Left ventricle myocardium superior (tissue), 1 donor: ENCODE results near the gene PRKAG2. TPM values are rescaled to one million over a fixed set of nuclear protein-coding genes. Genes with fewer than 3 reads are reported as not detected.

Experiments
- ATAC-seq: fragments of 200-7000 bp; cut with Tn5 transposase; one replicate; pipeline ENCODE4 v1.9.1; 2020; ENCODE audit warnings: mild to moderate bottlenecking, moderate library complexity
- DNase-seq: peaks from one replicate; pipeline ENCODE4 v3.0.0-alpha.2; 2020
- intact Hi-C: fragments of 100-400 bp; cut with micrococcal nuclease; formaldehyde crosslinking; loops from one replicate; pipeline ENCODE4 v1.11.0; 2022
- total RNA-seq: library from RNA; stranded (reverse); fragmentation: NEBNext Ultra II Directional; extraction: Animal tissue kit (Norgen Biotek cat#: 25700); gene quantifications from one replicate; pipeline ENCODE4 v1.2.1, GENCODE V29; 2021
- donor health status: DM: no; HTN: yes; CAD: no; lungs with severe emphysema.

PRKAG2 gene
- total RNA-seq, 1 donor from 2014 or later: 113 TPM

DNA sequence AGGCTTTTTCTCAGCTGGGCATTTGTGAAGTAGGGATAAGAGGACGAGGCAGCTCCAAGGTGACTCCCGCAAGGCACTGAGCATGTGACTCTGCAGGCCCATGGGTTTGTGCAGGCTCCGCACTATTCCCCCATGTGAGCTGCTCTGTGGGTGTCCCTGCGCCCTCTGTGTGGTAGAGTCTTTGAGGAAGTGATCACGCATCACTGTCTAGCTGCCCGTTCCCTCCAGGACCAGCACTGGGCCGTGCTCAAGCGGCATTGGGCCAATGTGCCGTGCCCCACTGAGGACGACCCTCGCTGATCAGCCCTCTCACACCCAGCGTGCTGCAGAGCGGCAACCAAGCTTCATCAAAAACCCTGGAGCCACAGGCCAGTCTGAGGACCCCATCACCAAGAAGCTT is 7.5 kb downstream of the PRKAG2 start:
- intact Hi-C loops: no loop called here
- no peak for DNase-seq
- peak; percentile 15 for ATAC-seq

DNA sequence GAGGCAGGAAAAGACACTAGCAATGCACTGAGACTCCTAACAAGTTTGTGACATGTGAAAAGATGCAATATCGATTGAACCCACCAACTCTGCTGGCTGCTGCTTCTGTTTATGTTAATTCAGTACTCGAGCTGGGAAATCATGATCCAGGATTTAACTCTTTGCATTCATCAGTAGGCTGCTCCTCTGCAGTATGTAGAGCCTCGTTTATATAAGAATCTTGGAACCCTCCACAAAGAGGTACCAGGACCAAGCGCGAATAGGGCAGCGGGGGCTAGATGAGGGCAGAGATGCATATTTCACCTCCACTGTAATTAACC is 7.8 kb downstream of the PRKAG2 start:
- DNase-seq (no peak), ATAC-seq (no peak)
- intact Hi-C loops: no loop called here

DNA sequence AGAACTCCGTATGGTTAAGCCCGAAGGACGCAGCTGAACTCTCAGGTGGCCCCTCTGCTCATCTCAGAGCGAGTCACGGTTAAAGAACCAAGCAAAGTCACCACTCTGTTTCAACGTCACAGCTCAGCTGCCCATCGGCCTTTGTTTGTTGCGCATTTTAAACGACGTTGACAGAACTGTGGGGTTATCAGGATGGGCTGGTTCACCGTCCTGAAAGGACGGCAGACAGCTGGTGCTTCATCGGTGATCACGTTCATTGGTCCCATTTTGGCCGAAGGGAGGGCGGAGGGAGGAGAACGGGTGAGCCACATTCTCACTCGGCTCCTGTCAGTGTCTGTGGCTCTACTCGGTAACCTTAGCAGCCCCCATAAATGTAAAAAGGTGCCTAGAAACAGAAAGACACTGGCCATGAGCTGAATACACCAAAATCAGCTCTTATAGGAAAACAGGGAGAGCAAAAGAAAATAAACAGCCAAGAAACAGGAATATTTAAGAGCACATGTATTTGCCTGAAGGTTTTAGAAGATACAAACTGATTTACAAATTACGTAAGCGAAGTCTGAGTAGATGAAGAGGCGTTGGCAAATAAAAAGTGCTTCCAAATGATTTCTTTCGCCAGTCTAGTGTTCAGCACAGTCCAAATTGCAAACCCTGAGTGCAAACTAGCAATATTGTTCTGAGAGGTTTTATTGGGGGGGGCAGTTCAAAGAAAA is 8.4 kb downstream of the PRKAG2 start:
- intact Hi-C loops: no loop called here
- ATAC-seq: peak; percentile 54
- DNase-seq: no peak

DNA sequence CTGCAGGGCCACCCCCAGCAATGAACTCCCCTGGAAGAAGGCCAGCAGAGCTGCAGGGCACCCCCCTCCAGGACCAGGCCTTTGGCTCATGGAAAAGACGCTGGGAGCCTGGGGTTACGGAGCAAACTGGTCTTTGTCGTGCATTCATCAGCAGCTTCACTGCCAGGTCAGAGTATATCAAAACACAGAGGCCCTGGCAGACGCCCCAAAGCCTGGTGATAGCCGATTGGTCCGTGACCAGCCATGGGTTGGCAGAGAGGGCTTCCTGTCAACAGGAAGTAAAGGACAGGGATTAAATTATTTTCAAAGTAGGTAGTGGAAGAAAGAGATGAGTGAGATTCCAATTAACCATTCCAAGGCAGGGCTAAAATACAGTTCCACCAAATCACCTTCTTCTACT is 9.0 kb downstream of the PRKAG2 start:
- ATAC-seq: peak; percentile 82
- DNase-seq: peak; percentile 89
- intact Hi-C loops: no loop called here

DNA sequence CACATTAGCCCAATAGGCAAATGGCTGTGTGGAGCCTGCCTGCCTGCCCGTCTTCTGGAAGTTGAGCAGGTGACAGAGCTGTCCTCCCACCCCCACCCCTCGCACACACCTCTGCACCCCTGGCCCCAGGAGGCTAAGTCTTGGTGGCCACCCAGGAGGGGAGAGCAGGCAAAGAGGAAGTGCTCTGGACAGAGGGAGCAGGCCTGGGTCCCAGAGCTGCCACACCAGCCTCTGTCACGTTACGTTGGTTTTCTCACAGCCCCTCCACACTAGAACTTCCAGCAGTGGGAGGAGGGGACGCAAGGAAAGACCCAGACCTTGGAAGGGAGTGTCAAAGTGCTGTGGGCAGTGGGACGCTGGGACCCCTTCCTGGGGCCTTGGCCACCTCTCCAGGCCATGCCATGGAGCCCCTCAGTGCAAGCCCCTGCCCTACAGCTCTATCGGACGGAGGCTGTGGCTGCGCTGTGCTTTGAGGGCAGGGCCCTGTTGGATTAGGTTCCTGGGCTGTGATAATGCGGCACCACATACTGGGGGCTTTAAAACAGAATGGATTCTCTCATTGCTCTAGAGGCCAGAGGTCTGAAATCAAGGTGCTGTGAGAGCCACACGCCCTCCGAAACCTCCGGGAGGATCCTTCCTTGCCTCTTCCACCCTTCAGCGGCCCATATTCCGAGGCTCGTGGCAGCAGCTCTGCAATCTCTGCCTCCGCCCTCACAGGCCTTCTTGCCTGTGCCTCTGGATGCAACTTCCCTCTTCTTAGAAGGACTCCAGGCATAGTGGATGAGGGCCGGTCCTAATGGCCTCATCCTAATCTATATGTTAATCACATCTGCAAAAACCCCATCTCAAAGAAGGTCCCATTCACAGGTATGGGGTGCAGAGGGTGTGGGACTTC is 9.9 kb downstream of the PRKAG2 start:
- DNase-seq: no peak
- intact Hi-C loops: no loop called here
- no peak for ATAC-seq

DNA sequence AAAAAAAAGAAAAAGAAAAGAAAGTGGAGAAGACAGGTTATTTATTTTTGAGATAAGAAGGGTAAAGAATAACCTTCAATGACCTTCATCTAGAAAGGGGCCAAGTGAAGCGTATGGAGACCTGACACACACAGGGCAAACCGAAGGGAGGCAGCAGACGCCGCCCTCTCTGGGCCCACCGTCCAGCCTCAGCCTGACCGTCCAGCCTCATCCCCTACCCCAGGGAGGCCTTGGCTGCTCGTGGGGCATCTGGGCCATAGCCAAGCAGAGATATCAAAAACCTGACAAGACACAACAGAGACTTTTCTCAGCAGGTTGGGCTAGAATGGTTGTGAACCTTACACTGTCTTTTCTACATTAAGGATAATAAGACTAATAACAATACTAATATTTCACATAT is 10.9 kb downstream of the PRKAG2 start:
- DNase-seq: no peak
- no peak for ATAC-seq
- intact Hi-C loops: no loop called here

DNA sequence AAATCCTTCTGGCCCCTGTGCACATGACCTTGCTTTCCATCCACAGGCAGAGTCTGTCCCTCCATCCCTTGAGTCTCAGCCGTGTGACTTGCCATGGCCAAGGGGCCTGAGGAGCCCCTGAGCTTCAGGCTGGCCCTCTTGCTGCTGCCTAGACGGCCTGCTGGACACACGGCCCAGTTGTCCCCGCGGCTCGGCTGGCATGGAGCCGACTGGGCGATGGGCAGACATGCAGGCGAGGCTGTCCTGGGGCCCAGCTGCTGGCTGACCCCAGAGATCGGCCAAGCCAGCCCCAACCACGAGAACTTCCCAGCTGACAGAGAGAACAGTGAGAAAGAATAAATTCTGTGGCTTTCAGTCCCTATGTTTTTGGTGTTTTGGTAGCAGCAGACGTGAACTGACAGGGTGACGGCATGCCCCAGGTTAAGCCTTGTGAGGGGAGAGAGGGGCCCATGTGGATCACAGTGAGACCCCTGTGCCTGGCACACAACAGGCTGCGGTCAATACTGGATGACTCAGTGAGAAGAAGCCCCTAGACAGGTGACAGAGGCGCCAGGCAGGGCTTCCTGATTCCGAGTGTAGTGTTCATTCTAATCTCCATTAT is 11.7 kb downstream of the PRKAG2 start:
- intact Hi-C loops: no loop called here
- ATAC-seq: no peak
- DNase-seq: no peak

DNA sequence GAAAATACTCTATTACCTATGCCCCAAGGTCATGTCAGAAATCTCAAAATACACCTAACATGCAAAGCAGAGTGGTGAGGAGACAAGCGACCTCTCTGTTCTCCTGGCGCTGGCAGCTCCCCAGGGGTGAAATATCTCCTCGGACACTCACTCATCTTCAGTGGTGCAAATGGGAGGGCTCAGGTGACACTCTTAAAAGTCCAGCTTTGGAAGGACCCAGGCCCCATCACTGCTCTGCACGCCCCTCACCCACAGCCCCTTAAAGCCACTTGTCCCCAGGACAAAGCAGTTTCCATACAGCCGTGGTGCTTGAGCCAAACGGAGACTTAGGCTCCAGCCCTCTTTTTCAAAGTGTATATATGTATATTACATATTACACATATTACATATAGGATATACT is 12.4 kb downstream of the PRKAG2 start:
- intact Hi-C loops: no loop called here
- ATAC-seq (no peak), DNase-seq (no peak)

DNA sequence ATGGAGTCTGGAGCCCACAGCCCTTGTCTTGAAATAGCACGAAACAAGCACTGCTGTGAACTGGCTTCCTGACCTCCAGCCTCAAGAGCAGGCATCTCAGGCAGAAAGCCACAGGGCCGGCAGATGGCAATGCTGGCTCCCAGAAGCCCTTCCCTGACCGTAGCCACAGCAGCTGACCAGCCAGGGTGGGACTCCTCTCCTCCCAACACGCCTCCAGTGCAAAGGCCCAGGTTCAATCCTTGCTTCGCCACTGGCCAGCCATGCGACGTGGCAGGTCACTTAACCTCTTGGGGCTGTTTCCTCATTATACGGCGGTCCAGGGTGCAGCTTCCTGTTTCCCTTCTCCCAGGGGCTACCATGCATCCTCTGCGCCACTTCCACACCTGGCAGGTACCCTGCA is 12.8 kb downstream of the PRKAG2 start:
- ATAC-seq (peak; percentile 9), DNase-seq (no peak)
- intact Hi-C loops: no loop called here

DNA sequence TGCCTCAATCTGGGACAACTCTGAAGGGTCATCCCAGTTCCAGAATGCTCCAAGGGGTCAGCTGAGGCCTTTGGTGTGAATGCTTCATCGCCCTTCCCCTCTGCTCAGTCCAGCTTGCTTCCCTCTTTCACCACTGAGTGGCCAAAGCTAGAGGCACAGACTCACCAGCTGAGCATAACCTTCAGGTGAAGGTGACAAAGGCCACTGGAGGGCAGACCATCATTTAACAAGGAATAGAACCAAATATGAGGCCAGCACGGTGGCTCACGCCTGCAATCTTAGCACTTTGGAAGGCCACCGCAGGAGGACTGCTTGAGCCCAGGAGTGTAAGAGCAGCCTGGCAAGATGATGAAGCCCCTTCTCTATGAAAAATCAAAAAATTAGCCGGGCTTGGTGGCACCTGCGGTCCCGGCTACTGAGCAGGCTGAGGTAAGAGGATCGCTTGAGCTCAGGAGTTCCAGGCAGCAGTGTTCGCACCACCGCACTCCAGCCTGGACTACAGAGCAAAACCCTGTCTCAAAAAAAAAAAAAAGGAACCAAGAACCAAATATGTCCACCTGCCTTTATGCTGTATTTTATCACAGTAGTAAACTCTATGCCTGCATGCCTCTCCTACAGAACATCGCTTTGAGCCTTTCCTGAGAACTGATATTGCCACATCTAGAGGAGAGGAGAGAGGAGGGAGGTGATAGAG is 13.4 kb downstream of the PRKAG2 start:
- intact Hi-C loops: no loop called here
- DNase-seq: no peak
- no peak for ATAC-seq

DNA sequence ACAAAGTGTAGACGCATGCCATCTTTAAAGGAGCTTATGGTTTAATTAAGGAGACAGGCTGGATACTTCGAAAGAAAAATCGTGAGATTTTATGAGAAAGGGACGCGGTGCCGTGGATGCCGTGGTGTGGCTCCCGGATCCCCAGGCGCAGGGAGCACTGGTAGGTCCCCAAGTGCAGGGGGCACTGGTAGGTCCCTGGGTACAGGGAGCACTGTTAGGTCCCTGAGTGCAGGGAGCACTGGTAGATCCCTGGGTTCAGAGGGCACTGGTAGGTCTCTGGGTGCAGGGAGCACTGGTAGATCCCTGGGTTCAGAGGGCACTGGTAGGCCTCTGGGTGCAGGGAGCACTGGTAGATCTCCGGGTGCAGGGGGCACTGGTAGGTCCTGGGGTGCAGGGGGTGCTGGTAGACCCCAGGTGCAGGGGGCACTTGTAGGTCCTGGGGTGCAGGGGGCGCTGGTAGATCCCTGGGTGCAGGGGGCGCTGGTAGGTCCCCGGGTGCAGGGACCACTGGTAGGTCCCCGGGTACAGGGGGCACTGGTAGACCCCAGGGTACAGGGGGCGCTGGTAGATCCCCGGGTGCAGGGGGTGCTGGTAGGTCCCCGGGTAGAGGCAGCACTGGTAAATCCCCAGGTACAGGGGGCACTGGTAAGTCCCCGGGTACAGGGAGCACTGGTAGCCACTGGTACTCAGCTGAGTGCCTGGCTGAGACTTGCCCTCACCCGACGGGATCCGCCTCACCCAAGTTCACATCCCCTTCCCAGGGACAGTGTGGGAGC is 14.1 kb downstream of the PRKAG2 start:
- no peak for DNase-seq
- ATAC-seq: no peak
- intact Hi-C loops: no loop called here

DNA sequence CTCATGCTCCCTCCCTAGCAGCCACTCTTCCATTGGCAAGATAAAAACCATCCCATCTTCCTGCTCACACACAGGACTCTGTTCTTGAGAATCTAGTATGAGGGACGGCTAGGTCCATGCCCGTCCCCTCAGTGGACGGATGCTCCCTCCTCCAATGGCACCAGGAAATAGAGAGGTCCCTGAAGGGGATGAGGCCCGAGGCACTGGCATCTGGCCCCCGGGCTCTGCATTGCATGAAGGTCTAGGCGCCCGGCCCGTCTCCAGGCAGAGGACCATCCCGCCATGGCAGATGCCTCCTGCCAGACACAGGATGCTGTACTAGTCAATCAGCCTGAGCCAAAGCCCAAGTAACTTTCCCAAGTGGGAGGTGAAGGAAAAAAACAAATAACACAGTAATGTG is 15.0 kb downstream of the PRKAG2 start:
- intact Hi-C loops: no loop called here
- DNase-seq (no peak), ATAC-seq (no peak)

DNA sequence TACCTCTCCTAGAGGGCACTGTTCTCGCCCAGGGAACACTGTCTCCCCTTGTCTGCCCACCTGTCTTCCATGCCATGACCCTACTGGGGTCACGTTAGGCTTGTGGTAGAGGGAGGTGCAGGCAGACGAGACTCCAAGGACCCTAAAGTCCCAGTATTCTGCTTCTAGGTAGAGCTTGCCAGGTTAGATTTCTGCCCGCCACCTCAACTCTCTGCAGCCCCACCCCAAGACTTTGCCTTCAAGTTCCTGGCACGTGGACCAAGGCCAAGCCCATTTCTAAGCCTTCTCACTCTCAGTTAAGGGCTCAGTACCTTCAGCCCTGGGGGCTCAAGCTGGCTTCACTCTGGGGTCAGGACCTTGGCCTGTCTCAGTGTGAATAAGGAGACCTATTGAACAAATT is 16.1 kb downstream of the PRKAG2 start:
- ATAC-seq (no peak), DNase-seq (no peak)
- intact Hi-C loops: no loop called here

DNA sequence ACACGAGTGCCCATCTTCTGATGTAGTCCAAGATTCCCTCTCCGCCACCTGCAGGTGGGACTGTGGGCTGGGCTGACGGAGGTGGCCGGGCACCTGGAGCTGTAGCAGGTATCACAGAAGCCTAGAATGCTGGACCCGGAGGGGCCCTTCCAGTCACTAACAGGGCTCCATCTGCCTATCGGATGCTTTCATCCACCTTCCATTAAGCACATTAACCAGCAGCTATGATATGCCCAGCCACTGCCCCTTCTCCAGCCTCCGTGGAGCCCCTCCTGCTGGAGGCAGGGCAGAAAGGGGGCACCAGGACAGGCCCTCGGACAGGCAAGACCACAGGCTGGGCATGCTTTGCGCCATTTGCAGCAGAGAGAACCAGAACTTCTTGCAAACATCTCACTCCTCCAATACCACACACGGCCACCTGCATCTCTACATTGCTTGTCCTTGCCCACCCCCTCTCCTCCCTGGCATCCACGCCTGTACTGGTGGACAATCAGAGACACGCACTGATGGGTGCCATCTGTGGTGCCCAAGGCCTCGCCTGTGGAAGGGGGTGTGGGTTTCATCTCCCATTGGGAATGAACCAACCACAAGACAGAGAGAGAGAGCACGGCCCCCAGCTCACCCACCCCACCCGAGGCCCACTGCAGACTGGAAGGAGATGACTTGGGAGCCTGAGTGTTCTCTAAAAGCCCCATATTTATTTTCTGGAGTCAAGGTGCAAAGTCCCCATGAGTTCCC is 16.8 kb downstream of the PRKAG2 start:
- DNase-seq (no peak), ATAC-seq (no peak)
- intact Hi-C loops: no loop called here

DNA sequence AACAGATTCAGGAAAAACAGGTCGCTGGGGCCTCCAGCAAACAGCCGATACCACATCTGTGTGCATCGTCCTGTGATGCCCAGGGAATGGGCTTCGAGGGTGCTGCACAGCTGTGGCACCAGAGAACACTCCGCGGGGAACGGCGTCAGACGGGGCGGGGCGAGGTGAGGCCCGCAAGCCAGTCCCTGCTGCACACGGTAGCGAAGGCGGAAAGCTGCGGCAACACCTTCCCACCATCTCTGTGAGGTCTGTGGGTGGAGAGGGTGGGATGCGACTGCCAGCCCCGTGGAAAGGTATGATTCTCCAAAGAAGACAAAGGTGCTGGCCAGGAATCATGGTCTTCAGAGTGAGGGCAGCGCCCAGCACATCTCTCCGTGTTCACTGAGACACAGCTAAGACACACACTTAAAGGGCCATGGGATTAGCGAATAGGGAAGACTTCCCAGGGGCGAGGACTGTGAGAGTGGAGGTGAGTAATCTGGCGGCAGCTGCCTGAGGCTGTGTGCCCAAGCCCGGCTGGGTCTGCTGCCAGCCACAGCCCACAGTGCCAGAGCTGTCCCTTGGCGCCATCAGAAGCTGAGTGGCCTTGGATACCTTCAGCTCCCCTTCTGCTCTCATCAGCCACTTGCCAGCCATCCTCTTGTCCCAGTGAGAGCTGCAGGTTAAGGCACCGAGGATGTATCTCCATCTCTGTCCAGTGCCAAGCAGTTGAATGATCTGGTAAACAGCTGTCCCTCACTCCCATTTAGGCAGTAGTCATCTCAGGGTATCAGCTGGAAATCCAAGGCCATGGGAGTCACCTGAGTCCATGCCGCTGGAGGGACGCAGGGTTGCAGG is 17.6 kb downstream of the PRKAG2 start:
- intact Hi-C loops: no loop called here
- DNase-seq (peak; percentile 80), ATAC-seq (peak; percentile 88)

DNA sequence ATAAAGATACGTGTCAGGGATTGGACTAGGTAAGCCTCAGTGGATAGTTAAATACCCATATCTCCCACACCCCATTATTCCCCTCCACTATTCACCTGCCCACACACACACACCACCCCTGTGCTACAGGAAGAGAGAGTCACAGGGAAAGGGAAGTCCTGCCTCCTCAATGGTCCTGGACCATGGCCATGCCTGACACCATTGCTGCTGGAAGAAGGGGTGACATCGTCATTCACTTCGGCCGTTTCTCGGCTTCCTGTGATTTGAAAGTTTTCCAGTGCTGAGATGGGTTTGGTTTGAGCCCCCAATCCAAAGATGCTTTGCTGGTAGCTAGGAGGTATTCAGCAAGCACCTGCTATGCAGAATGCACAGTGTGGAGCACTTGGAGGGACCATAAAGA is 18.5 kb downstream of the PRKAG2 start:
- DNase-seq: no peak
- no peak for ATAC-seq
- intact Hi-C loops: no loop called here

DNA sequence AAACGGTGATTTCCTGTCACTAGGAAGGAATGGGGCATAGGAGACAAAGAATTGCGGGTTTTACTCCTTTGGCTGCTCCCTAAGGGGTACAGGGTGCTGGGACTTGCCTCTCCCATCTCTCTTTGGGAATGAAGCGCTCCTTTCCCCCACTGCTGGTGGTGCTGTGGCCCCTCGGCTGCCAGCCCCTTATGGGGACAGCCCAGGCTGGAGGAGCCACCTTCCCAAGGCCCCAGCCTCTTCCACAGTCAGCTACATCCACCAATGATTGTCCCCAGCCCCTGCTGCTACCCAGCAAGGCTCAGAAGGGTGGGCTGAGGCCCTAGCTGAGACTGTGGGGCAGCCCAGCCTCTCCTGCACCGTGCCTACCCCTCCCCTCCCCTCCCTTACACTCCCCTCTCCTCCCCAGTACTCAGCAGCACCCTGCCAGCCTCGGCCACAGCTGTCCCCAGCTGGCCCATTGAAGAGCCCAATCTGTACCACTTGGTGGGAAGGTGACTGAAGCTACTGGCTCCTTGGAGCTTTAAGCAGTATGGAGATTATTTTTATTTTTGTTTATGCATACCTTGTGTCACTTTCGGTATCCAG is 19.0 kb downstream of the PRKAG2 start:
- DNase-seq: no peak
- intact Hi-C loops: no loop called here
- no peak for ATAC-seq
